H1 (cell line): Measurements from ENCODE around the gene CCDC154.

Source experiments
- CTCF ChIP-seq, 3 experiments: IDR thresholded peaks; 1 replicate in 2 of 3; 2 replicates in 1 of 3; pipeline versions ENCODE4 v1.5.1 to v1.6.1; 2011; ENCODE audit warnings: low read length in 3 of 3, mild to moderate bottlenecking in 3 of 3, inconsistent platforms in 2 of 3, low read depth in 1 of 3, moderate library complexity in 1 of 3; ENCODE audit not compliant: insufficient read depth in 1 of 3; ENCODE audit errors: control extremely low read depth in 1 of 3
- EZH2 ChIP-seq: fragments of 200-600 bp; sonication (generic); IDR thresholded peaks from 2 replicates; pipeline ENCODE4 v1.7.1; 2012; ENCODE audit warnings: low read depth, mild to moderate bottlenecking, moderate library complexity, low read length, inconsistent platforms; ENCODE audit not compliant: severe bottlenecking
- POLR2A ChIP-seq, 2 experiments: IDR thresholded peaks; 1 replicate in 1 of 2; 2 replicates in 1 of 2; pipeline ENCODE4 v1.6.1; 2011; ENCODE audit warnings: low read depth in 2 of 2, low read length in 2 of 2, mild to moderate bottlenecking in 2 of 2; ENCODE audit errors: control extremely low read depth in 1 of 2
- SP1 ChIP-seq: IDR thresholded peaks from 2 replicates; pipeline ENCODE4 v1.6.1; 2011; ENCODE audit warnings: low read depth, low read length

- TF ChIP-seq CTCF (IDR thresholded peaks at IDR 0.05; ENCODE audit: control extremely low read depth in 1 of 3, insufficient read depth in 1 of 3, low read depth in 1 of 3, low read length in 3 of 3), result no peak
- no peak for TF ChIP-seq SP1
- TF ChIP-seq POLR2A (IDR thresholded peaks at IDR 0.05; ENCODE audit: control extremely low read depth in 1 of 2, low read depth in 2 of 2, low read length in 2 of 2), result no peak
- no peak for TF ChIP-seq EZH2
These were observed 11.7 kb downstream of the CCDC154 start for GRCh38 chr16:1432388-1433262.
